A549 (cell line): ENCODE results near the gene MYBL2.

Experiments
- MAFK ChIP-seq: fragments of 450-650 bp; IDR thresholded peaks from 2 replicates; pipeline ENCODE4 v1.6.1; 2014; ENCODE audit not compliant: partially characterized antibody
- NR3C1 ChIP-seq: fragments of >200 bp; sonication (Bioruptor Twin); formaldehyde crosslinking; IDR thresholded peaks from 3 replicates; pipeline ENCODE4 v1.6.1; 2017
- TF ChIP-seq, protein P1 (sequence below): fragments of >200 bp; sonication (Bioruptor Twin); formaldehyde crosslinking; IDR thresholded peaks from 3 replicates; pipeline ENCODE4 v1.5.1; 2016

DNA sequence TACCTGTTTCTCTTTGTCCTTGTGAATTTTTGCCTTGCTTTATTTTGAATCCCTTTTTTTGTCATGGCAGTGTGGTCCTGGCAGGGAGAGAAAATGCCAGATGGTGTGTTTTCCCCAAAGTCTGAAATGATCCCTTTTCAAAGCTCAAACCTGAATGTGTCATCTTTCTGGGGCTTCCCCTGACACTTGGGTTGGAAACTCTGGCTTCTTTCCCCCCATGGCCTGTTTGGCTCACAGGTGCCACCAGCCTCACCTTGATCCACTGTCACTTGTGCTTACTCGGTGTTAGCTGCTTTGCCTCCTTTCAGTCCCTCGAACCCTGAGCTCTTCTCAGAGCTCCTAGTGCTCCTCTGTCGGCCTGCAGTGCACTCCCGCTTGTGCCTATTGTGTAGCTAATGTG, 22.3 kb downstream of the MYBL2 start:
- TF ChIP-seq MAFK: no peak
- TF ChIP-seq NR3C1: no peak
- TF ChIP-seq, protein P1, sequence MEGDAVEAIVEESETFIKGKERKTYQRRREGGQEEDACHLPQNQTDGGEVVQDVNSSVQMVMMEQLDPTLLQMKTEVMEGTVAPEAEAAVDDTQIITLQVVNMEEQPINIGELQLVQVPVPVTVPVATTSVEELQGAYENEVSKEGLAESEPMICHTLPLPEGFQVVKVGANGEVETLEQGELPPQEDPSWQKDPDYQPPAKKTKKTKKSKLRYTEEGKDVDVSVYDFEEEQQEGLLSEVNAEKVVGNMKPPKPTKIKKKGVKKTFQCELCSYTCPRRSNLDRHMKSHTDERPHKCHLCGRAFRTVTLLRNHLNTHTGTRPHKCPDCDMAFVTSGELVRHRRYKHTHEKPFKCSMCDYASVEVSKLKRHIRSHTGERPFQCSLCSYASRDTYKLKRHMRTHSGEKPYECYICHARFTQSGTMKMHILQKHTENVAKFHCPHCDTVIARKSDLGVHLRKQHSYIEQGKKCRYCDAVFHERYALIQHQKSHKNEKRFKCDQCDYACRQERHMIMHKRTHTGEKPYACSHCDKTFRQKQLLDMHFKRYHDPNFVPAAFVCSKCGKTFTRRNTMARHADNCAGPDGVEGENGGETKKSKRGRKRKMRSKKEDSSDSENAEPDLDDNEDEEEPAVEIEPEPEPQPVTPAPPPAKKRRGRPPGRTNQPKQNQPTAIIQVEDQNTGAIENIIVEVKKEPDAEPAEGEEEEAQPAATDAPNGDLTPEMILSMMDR: no peak
